Activated CD4-positive, alpha-beta T cell treated with anti-CD3 and anti-CD28 coated beads, Interleukin-2, amount 50 U/mL, for 24 hours (primary cell): Measurements from ENCODE around the gene CISH.

ENCODE experiments used
- DNase-seq, 2 donors: peaks; one replicate each; pipeline ENCODE4 v3.0.0-alpha.2; 2020; ENCODE audit warnings: low read depth in 1 of 2, low spot score in 1 of 2

CISH gene

DNA sequence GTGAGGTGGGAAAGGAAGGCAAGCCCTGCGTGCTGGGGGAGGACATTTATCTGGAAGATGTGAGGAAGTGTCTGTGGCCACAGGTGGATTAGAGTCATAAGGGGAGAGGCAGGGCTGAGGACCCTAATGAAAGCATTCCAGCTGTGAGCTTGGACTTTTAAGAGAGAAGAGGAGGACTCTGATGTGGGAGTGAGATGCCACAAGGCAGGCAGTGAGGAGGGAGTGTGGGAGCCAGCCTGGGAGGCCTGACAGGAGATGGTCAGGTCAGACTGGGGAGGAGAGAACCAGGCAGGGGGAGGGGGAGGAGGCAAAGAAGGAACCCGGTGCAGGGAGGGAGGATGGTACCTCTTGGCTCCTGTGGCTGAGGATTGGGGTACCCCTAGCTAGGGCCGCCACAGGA is 26.4 kb upstream of the CISH start:
- no peak for DNase-seq

DNA sequence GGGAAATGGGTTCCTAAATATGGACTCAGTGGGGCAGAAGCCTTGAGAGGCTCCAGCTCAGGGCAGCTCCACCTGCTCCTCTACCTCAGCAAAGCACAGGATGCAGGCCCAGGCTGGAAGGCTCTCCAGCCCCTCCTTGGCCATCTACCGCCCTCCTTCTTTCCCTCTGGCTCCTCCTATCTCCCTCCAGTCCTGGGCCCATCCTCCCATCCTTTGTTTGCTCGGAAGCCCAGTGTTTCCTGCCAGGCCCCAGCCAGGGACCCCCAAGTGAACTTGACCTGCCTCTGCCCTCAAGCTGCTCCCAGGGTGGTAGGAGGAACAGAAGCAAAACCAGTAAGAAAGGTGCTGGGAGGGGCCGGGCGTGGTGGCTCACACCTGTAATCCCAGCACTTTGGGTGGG is 25.4 kb upstream of the CISH start:
- DNase-seq: no peak

DNA sequence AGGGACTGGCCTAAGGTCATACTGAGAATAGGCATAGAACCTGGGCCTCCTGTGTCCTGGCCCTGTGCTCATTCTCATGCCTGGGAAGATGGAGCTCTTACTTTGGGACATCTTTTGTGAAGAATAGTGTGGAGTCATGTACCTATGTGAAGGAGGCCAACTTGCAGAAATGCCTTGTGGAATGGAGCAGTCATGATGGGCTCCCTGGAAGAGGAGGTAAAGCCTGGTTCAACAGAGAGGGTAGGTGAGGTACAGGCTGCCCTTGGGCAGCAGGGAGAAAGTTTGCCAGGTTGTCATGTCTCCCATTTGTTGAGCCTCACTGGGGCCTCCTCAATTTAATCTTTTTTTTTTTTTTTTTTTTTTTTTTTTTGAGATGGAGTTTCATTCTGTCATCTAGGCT is 23.5 kb upstream of the CISH start:
- no peak for DNase-seq

DNA sequence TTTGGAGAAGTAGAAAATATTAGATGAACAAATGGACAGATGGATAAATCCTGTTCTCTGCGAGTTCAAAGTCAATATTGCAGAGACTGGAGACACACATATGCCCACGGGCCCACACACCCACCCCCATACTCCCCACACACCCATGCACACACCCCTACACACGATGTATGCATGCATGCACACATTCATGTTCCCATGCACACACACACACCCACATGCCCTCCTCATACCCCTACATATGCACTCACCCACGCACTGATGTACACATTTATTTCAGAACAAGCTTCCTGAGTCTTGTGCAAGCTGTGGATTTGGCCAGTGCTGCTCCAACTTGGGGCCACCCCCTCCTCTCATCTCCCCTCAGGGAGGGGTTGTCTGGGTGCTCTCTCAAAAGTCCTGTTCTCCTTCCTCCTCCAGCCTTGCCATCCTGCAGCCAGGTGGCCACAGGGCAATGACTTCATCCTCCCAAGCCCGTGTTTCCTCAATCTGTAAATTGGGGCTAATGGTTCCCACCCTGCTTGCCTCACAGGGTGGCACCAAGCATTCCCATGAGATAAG is 21.7 kb upstream of the CISH start:
- DNase-seq: no peak

DNA sequence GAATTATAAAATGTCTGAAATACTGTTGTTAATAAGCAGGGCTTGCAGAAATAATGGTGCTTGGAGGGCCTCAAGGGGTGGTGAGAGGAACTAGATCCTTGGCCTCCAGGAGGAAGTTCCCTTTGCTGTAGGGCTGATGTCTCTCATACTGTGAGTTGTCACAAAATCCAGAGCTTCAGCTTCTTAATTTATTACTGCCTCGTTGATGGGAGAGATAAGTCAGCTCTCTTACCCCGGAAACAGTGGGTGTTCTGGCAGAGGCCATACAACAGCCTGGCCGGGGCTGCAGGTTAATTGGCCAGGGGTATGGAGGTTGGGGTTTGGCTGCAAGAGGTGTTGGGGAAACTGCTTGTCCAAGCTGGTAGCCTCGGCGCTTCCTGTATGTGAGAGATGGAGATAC is 20.9 kb upstream of the CISH start:
- no peak for DNase-seq

DNA sequence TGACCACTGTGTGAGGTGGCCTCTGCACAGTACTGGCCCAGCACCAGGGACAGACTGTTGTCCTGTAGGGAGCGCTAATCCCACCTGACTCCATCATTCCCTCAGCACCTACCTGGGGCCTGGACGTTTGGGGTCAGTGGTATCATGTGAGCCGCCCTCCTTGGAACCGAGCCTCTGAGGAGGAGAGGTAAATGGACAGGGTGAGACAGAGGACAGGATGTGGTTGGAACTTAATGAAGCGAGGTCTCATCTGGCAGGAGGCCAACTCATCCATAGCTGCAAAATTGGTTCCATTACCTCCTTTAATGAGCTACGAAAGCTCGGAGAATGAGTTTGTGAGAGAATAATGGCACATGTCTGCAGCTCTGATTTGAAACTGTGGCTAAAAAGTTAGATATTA is 19.3 kb upstream of the CISH start:
- no peak for DNase-seq

DNA sequence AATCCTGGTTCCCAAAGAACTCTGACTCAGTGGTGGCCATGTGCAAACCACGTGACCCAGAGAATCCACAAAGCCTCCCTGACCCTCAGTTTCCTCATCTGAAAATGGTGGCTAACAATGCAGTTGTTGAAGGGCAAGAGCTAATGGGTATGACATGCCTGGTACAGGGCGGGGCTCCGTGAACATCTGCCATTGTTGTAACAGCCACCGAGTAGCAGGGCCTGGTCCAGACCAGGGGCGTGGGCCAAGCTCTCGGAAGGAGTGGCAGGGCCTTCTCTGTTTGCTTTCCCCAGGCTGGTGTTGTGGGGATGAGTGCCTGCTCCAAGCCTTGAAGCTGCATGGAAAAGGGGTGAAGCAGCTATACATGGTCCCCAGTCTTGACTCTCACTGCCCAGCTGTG is 18.8 kb upstream of the CISH start:
- DNase-seq: no peak

DNA sequence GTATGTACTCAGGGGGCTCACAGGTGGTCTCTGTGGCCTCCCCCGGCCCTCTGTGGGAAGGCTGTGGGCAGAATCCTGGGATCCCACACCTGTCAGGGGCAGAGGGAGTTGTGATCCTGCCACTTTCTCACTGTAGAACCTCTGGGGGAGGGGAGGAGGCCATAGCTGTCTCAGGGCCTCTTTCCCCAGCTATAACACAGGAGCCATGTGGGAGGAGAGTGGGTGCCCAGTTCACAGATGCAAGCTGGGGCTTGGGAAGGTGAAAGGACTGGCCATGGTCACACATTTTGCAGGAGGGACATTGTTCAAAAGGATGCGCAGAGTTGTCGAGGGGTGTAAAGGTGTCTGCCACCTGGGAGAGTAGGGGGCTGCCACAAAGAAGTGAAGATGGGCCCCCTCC is 17.0 kb upstream of the CISH start:
- no peak for DNase-seq

DNA sequence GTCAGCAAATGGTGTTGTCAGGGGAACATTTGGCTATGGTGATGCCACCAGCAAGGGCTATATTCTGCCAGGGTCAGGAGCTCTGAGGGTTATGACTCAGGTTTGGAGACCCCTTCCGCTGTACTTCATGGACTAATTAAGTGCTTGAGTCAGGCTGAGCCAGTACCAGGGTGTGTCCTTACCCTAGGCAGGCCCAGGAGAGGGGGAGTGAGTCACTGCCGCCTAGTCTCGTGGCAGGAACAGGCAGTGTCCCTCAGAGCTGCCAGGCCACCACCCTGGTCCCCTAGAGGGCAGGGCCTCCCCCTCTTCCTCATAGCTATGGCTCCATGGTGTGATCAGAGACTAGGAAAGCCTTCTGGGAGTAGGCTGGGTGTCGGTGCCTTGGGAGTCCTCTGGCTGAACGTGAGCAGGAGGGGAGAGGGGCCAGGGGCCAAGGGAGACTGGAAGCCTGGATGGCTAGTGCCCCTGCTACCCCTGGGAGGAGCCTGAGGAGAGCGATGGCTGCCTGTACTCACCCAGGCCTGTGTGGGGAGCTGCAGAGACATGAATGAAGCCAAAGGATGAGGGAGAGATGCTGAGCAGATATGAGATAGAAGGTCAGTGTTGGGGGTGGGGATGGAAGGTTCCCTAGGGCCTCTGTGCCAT is 16.0 kb upstream of the CISH start:
- DNase-seq: no peak

DNA sequence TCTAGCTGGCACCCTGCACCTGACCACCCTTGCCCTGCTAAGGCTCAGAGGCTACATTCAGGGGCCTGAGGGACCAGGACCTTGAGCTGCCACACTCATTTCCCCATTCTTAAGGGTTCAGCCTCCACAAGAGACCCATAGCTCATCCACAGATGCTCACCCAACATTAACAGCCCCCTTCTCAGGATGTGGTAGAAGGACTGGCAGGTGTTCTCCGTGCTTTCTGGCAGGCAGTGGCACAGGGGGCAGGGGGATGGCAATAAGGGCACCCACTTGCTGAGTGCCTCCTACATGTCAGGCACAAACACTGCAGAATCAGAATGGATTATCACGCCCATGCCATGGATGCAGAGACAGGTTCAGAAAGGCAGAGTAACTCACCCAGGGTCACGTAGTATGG is 14.8 kb upstream of the CISH start:
- no peak for DNase-seq

DNA sequence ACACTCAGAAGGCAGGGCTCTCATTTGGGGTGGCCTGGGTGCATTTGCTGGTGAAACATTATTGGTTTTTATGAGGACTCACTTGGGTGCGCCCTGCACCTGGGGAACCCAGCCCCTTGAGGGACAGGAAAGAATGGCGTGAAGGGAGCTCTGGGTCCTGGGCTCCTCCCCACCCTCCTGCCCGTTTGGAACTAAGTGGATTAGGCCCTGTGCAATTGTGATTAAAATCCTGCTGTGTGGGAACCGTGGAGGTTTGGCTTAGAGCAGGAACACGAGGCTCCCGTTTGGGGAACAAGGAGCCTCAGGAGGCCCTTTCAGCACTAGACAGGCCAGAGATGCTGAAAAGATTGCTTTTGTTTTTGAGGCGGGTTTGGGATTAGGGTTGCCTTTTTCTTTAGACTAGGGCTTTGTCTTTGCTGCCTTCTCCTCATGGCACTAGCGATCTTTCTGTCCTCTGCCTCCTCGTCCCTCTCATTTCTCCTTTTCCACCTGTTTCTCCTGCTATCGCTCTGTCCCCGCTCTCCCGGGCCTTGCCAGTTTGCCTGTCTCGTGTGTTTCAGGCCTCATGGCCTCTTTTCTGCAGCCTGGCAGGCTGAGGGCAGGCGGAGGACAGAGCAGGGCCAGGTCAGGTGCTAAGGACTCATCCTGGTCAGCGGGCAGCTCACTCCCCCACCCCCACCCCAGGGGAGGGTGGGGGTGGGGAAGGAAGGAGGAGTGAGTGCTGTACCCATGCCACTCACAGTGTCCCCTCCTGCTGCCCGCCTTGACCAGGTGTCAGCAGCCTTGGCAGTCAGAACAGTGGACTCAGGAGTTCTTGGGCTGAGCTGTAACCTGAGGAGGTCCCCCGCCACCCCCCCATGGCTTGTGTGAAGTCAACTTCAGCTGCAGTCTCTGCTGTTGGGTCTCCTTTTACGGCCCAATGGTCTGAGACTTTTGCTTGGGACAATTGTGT is 13.9 kb upstream of the CISH start:
- DNase-seq: no peak

DNA sequence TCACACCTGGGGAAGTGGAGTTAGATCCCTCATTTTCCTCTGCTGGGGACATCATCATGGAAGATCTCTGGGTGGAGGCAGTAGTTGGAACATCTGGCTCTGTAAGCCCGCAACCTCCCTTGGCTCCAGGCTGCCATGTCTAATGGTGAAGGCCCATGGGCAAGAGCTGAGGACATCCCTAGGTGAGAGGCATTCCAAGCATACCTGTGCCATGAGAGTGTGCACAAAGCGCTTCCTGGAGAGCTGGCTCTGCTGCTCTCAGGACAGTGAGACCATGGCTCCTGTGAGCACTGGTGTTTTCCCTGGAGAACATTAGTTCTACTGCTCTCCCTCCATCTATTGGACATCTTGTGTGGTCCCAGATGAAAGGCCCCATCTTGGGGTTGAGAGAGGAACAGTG is 13.1 kb upstream of the CISH start:
- DNase-seq: no peak

DNA sequence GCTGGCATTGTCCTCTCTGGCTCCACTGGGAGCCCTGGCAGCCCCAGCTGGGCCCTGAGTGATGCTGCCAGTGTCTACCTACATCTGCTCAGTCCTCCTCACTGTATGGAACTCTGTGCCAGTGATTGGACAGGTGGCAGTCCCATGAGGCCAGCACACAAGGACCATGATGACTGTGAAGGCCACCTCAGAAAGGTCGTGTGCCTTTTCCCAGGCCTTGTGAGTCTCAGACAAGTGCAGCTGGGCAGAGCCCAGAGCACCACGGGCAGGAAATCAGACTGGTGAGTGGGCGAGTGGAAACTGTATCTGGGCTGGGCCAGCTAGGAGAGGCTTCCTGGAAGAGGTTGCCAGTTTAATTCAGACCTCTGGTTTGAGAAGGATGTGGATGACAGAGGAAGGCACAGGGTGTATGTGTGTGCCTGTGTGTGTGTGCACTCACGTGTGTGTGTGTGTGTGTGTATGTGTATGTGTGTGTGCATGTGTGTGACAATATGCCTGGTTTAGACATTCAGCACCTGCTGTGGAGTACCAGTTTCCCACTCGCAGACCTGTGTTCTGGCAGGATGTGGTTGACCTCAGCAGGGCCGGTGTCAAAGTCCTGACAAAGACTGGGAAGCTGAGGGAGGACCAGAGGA is 12.4 kb upstream of the CISH start:
- peak in 1 of 2 donors; percentile 16 for DNase-seq

DNA sequence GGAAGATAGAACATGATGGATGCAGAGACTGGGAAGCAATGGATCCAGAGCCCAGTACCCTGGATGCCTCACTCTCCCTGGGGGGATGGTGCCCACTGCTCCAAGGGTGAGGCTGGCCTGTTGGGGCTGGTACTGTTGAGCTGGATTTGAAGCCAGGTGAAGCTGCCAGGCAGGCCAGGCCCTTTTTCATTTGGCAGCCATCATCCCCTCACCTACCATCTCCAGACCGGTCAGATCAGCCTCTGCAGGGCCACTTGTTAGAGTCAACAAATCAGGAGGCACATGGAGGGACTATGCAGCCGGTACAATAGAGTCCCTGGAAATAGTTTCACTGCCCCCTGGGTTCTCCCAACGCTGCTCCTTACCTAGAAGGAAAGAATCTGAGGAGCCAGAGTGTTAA is 11.3 kb upstream of the CISH start:
- no peak for DNase-seq

DNA sequence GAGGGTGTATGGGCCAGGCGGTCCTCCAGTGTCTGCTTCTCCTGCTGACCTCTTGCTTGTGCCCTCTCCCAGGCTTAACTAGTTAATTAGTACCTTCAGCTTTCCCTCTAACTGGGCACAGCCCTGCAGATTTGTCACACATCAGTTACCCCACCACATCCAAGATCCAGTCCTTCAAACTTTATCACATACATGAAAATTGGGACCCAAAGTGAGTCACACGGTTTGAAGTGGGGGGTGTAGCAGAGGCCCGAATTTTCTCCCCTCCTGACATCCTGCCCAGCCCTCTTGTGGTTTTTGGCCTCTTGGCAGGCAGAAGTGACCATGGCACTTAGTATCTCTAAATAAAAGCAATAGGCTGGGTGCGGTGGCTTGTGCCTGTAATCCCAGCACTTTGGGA is 9.2 kb upstream of the CISH start:
- DNase-seq: no peak

DNA sequence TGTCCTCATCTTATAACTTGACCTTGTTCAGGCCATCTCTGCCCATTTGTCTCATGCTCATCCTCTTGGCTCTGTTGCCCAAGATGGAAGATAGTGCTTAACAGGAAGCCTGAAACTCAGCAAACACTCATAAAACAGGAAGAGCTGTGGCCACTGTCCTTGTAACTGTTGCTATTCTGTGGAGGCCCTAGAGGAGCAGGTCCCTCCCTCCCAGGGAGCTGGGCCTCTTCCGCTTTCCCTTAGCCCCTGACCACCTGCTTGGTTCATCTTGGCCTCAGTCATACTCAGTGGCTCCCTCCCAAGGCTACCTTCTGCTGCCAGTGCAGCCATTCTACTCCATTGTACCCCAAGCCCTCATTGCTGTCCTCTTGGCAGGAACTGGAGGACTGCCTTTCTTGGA is 8.8 kb upstream of the CISH start:
- DNase-seq: no peak

DNA sequence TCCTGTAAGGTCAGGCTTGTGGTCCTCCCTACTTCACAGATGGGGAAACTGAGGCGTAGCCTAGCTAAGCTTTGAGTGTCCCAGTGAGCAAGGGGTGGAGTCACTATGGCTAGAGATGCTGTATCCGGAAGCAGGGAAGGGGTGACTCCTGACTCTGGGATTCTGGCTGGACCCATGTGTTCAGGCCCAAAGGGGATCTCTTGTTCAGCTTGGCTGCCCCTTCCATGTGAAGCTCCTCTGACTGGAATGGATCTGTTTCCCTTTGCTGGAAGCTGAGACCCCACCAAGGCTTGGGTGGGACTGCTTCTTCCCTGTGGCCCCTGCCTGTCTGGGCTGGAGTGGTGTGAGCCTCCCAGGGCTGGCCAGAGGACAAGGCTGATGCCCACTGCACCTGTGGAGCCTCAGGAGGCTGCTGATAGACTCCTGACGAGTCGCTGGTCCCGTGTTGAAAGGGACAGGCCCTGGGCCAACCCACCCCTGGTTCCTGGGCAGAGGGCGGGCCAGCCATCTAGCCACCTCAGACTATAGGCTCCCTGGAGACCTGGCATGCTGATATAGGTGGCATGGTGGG is 6.4 kb upstream of the CISH start:
- DNase-seq: no peak

DNA sequence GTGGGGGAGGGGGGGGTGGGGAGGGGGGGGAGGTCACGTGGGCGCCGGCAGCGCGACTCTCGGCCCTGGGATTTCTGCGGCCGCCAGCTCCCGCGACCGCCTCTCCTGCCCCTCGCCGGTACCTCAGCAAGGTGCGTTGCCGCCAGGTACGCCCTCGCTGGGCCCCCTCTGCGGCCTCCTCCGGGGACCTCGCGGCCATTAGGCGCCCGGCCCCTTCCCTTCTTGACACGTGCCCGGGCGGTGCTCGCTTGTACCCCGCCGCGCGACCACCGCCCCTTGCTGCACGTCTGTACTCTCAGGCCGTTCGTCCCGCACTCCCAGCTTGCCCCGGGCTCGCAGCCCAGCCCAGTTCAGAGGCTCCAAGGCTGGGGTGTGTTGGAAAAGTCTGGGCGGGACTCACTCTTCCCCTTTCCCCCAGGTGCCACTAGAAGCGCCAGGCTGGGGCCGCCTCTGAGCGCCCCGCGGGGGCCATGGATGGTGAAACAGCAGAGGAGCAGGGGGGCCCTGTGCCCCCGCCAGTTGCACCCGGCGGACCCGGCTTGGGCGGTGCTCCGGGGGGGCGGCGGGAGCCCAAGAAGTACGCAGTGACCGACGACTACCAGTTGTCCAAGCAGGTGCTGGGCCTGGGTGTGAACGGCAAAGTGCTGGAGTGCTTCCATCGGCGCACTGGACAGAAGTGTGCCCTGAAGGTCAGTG is 5.7 kb upstream of the CISH start, which contains the start of gene MAPKAPK3:
TSS of gene MAPKAPK3 (plus strand) at position 56 of the 696 bp plus-strand sequence. CDS start at position 471, 415 bp downstream.
- no peak for DNase-seq

DNA sequence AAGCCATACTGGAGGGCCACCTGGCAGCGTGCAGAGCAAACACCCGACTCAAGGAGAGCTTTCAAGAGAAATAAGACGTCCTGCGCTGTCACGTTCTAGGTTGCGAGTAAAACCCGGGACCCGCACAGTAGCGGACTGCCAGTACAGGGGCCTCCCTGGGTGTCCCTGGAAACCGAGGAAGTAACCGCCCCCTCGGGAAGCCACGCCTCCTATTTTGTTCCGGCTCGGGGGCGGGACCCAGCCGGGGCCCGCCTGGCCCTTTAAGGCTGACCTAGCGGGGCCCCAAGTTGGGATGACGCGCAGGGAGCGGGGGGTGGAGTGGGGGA is 5.2 kb upstream of the CISH start:
- DNase-seq: peak; percentile 93 to 94

DNA sequence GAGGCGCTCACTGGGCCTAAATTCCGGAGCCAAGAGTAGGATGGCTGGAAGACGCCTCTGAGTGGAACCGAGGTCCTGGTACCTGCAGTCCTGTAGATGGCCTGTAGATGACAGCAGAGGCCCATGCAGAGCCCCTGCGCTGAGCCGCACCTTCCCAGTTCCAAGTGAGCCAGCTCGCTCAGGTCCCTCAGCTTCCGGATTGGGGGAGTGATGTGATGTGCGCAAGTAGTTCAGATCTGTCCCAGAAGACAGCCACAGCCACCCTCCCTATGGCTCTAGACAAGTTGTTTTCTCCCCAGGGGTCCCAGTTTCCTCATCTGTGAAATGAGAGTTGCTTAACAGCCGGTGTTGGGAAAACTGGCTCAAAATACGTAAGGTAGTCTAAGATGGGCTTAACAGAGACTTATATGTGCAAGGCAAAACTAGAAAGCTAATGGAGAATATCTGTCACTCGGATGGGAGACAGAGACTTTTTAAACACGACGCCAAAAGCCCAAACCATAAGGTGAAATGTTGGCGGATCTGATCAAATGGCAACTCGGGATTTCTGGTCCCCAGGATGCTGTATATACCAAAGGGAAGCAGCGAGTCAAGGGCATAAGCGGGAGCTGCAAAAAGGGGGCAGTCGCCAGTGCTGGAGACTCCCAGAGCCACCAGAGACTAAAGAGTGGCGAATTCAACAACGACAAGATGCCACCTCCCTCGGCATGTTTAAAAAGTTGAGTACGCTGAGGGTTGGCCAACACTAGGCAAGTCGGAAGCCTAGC is 4.6 kb upstream of the CISH start:
- DNase-seq: peak; percentile 65 to 83
